ENCODE results near the gene POFUT1.
A peak's percentile ranks its signal among the peaks of the same experiment; 100 is the strongest.

POFUT1 gene

GRCh38 chr20:32208499-32209154 lies 947 bp downstream of the POFUT1 start:
- no peak for DNase-seq

GRCh38 chr20:32209850-32210605 lies 2.3 kb downstream of the POFUT1 start:
- no peak for DNase-seq

- DNase-seq, result no peak
Measured at GRCh38 chr20:32213870-32214269, 6.2 kb downstream of the POFUT1 start.

- no peak for DNase-seq
Measured at GRCh38 chr20:32215147-32215546, 7.5 kb downstream of the POFUT1 start.

GRCh38 chr20:32215729-32216128 lies 8.0 kb downstream of the POFUT1 start:
- no peak for DNase-seq

GRCh38 chr20:32216179-32217142 lies 8.8 kb downstream of the POFUT1 start:
- no peak for DNase-seq

GRCh38 chr20:32218156-32218900 lies 10.6 kb downstream of the POFUT1 start:
- DNase-seq, result no peak

GRCh38 chr20:32224463-32224862 lies 16.8 kb downstream of the POFUT1 start:
- no peak for DNase-seq

GRCh38 chr20:32226391-32226790 lies 18.7 kb downstream of the POFUT1 start:
- no peak for DNase-seq

- DNase-seq, result no peak
Measured at GRCh38 chr20:32227306-32227705, 19.6 kb downstream of the POFUT1 start.

GRCh38 chr20:32227744-32228688 lies 20.3 kb downstream of the POFUT1 start:
- no peak for DNase-seq

GRCh38 chr20:32229251-32229747 lies 21.6 kb downstream of the POFUT1 start:
- DNase-seq, result no peak

GRCh38 chr20:32230707-32231106 lies 23.0 kb downstream of the POFUT1 start:
- no peak for DNase-seq

- no peak for DNase-seq
Measured at GRCh38 chr20:32231245-32231644, 23.6 kb downstream of the POFUT1 start.

GRCh38 chr20:32231847-32232246 lies 24.2 kb downstream of the POFUT1 start:
- peak; percentile 70 for DNase-seq

- no peak for DNase-seq
Measured at GRCh38 chr20:32232326-32232886, 24.7 kb downstream of the POFUT1 start.

- no peak for DNase-seq
Measured at GRCh38 chr20:32233286-32233685, 25.6 kb downstream of the POFUT1 start.

- DNase-seq, result no peak
Measured at GRCh38 chr20:32234135-32234808, 26.6 kb downstream of the POFUT1 start.

GRCh38 chr20:32235331-32236047 lies 27.8 kb downstream of the POFUT1 start:
- DNase-seq, result no peak

All from stimulated activated CD4-positive, alpha-beta T cell treated with anti-CD3 and anti-CD28 coated beads, Interleukin-1b, Interleukin-23, amount 100 ng/mL, for 48 hours (primary cell).